Measurements from ENCODE around the gene ZNF346. TPM values are rescaled to one million over a fixed set of nuclear protein-coding genes. Genes with fewer than 3 reads are reported as not detected.

The ZNF346 gene
- total and polyA plus RNA-seq, 3 experiments from 2014 or later = 16.8 to 22.0 (median 19.5) TPM

GRCh38 chr5:177029498-177029897 lies 7.0 kb downstream of the ZNF346 start:
- Mint-ChIP-seq H3K4me1 (peaks cover 24 to 38% (median 32%) of the 10 kb centered on the region in 3 donors), H3K36me3 (peaks cover 12 to 46% (median 21%) of the 10 kb centered on the region in 3 donors), H3K9me3 (peaks cover 0 to 6% (median 4%) of the 10 kb centered on the region in 5 donors), H3K4me3 (no peak overlapping the region), H3K27ac (no peak overlapping the region), H3K27me3 (no peaks in the 10 kb centered on the region)
- Histone ChIP-seq H3K4me3 (ENCODE audit: low read length) (no peak overlapping the region), H3K27me3 (ENCODE audit: insufficient read depth, low read length, poor library complexity, severe bottlenecking) (no peaks in the 10 kb centered on the region), H3K27ac (ENCODE audit: low read depth, low read length) (no peak overlapping the region), H3K9me3 (ENCODE audit: low read length) (no peaks in the 10 kb centered on the region), H3K36me3 (ENCODE audit: insufficient read depth, low read length) (no peaks in the 10 kb centered on the region), H3K4me1 (ENCODE audit: insufficient read depth, low read length) (peaks cover 4% of the 10 kb centered on the region)
- ChIA-PET CTCF (no interaction called here), POLR2A (no interaction called here)
- DNase-seq = no peak

GRCh38 chr5:177035976-177036375 lies 13.5 kb downstream of the ZNF346 start:
- peaks cover 22 to 28% (median 24%) of the 10 kb centered on the region in 3 donors for H3K4me1 Mint-ChIP-seq
- peak overlapping the region in 1 of 7 donors; percentile 8 for H3K4me3 Mint-ChIP-seq
- H3K36me3 Mint-ChIP-seq = peaks cover 8 to 38% (median 15%) of the 10 kb centered on the region in 3 donors
- H3K27me3 Mint-ChIP-seq = no peaks in the 10 kb centered on the region
- Histone ChIP-seq H3K4me1 (ENCODE audit: insufficient read depth, low read length) (no peaks in the 10 kb centered on the region), H3K27ac (ENCODE audit: low read depth, low read length) (no peak overlapping the region), H3K9me3 (ENCODE audit: low read length) (no peaks in the 10 kb centered on the region), H3K36me3 (ENCODE audit: insufficient read depth, low read length) (peaks cover under 1% of the 10 kb centered on the region), H3K27me3 (ENCODE audit: insufficient read depth, low read length, poor library complexity, severe bottlenecking) (no peaks in the 10 kb centered on the region), H3K4me3 (ENCODE audit: low read length) (no peak overlapping the region)
- H3K27ac Mint-ChIP-seq = peak overlapping the region in 1 of 8 donors; percentile 82
- ChIA-PET POLR2A (no interaction called here), CTCF (interaction anchor here (1.6 kb wide), 1 partner anchor 9 kb away, joined by 3 read pairs; no protein-coding TSS in a partner anchor)
- H3K9me3 Mint-ChIP-seq = peaks cover 0 to 6% (median 4%) of the 10 kb centered on the region in 5 donors
- DNase-seq = no peak

GRCh38 chr5:177036443-177036842 lies 13.9 kb downstream of the ZNF346 start:
- H3K27me3 ChIP-seq (ENCODE audit: insufficient read depth, low read length, poor library complexity, severe bottlenecking) = no peaks in the 10 kb centered on the region
- peaks cover 5% of the 10 kb centered on the region for H3K36me3 ChIP-seq (ENCODE audit: insufficient read depth, low read length)
- Mint-ChIP-seq H3K27ac (peak overlapping the region in 1 of 8 donors; percentile 72), H3K27me3 (no peaks in the 10 kb centered on the region), H3K4me3 (no peak overlapping the region), H3K9me3 (peaks cover 0 to 3% (median 2%) of the 10 kb centered on the region in 5 donors), H3K4me1 (peaks cover 20 to 26% (median 21%) of the 10 kb centered on the region in 3 donors), H3K36me3 (peaks cover 3 to 40% (median 16%) of the 10 kb centered on the region in 3 donors)
- CTCF ChIA-PET = interaction anchor here (1.6 kb wide), 1 partner anchor 9 kb away, joined by 3 read pairs; no protein-coding TSS in a partner anchor
- no peaks in the 10 kb centered on the region for H3K4me1 ChIP-seq (ENCODE audit: insufficient read depth, low read length)
- no peak for DNase-seq
- no peak overlapping the region for H3K4me3 ChIP-seq (ENCODE audit: low read length)
- POLR2A ChIA-PET = no interaction called here
- H3K27ac ChIP-seq (ENCODE audit: low read depth, low read length) = no peak overlapping the region
- H3K9me3 ChIP-seq (ENCODE audit: low read length) = no peaks in the 10 kb centered on the region

GRCh38 chr5:177036921-177037320 lies 14.4 kb downstream of the ZNF346 start:
- POLR2A ChIA-PET = no interaction called here
- H3K27me3 ChIP-seq (ENCODE audit: insufficient read depth, low read length, poor library complexity, severe bottlenecking) = no peaks in the 10 kb centered on the region
- H3K27ac ChIP-seq (ENCODE audit: low read depth, low read length) = no peak overlapping the region
- CTCF ChIA-PET = interaction anchor here (1.6 kb wide), 1 partner anchor 10 kb away, joined by 3 read pairs; no protein-coding TSS in a partner anchor
- peaks cover 8% of the 10 kb centered on the region for H3K36me3 ChIP-seq (ENCODE audit: insufficient read depth, low read length)
- Mint-ChIP-seq H3K4me3 (no peak overlapping the region), H3K36me3 (peaks cover 0 to 41% (median 17%) of the 10 kb centered on the region in 3 donors), H3K4me1 (peaks cover 17 to 22% (median 17%) of the 10 kb centered on the region in 3 donors), H3K27ac (no peak overlapping the region), H3K27me3 (no peaks in the 10 kb centered on the region), H3K9me3 (no peaks in the 10 kb centered on the region)
- H3K4me3 ChIP-seq (ENCODE audit: low read length) = no peak overlapping the region
- no peak for DNase-seq
- no peaks in the 10 kb centered on the region for H3K4me1 ChIP-seq (ENCODE audit: insufficient read depth, low read length)
- no peaks in the 10 kb centered on the region for H3K9me3 ChIP-seq (ENCODE audit: low read length)

- no peak for DNase-seq
- H3K36me3 ChIP-seq (ENCODE audit: insufficient read depth, low read length) = peaks cover 18% of the 10 kb centered on the region
- H3K27ac ChIP-seq (ENCODE audit: low read depth, low read length) = no peak overlapping the region
- Mint-ChIP-seq H3K4me3 (no peak overlapping the region), H3K27ac (peak overlapping the region in 2 of 8 donors; percentile 76 to 89), H3K9me3 (no peaks in the 10 kb centered on the region), H3K36me3 (peaks cover 4 to 61% (median 23%) of the 10 kb centered on the region in 3 donors), H3K4me1 (peaks cover 6 to 9% (median 8%) of the 10 kb centered on the region in 3 donors), H3K27me3 (no peaks in the 10 kb centered on the region)
- H3K4me1 ChIP-seq (ENCODE audit: insufficient read depth, low read length) = no peaks in the 10 kb centered on the region
- CTCF ChIA-PET = no interaction called here
- no peaks in the 10 kb centered on the region for H3K27me3 ChIP-seq (ENCODE audit: insufficient read depth, low read length, poor library complexity, severe bottlenecking)
- H3K9me3 ChIP-seq (ENCODE audit: low read length) = no peaks in the 10 kb centered on the region
- no peak overlapping the region for H3K4me3 ChIP-seq (ENCODE audit: low read length)
- POLR2A ChIA-PET = no interaction called here
Measured at GRCh38 chr5:177040814-177041420, 18.4 kb downstream of the ZNF346 start.

GRCh38 chr5:177041936-177042335 lies 19.4 kb downstream of the ZNF346 start:
- Mint-ChIP-seq H3K4me3 (no peak overlapping the region), H3K27me3 (no peaks in the 10 kb centered on the region), H3K4me1 (no peaks in the 10 kb centered on the region), H3K36me3 (peaks cover 4 to 59% (median 20%) of the 10 kb centered on the region in 3 donors), H3K9me3 (no peaks in the 10 kb centered on the region), H3K27ac (peak overlapping the region in 1 of 8 donors; percentile 58)
- Histone ChIP-seq H3K9me3 (ENCODE audit: low read length) (no peaks in the 10 kb centered on the region), H3K4me1 (ENCODE audit: insufficient read depth, low read length) (no peaks in the 10 kb centered on the region), H3K27me3 (ENCODE audit: insufficient read depth, low read length, poor library complexity, severe bottlenecking) (no peaks in the 10 kb centered on the region), H3K27ac (ENCODE audit: low read depth, low read length) (no peak overlapping the region), H3K4me3 (ENCODE audit: low read length) (no peak overlapping the region), H3K36me3 (ENCODE audit: insufficient read depth, low read length) (peaks cover 18% of the 10 kb centered on the region)
- DNase-seq = no peak
- ChIA-PET CTCF (no interaction called here), POLR2A (no interaction called here)

GRCh38 chr5:177043114-177043513 lies 20.6 kb downstream of the ZNF346 start:
- Mint-ChIP-seq H3K36me3 (peaks cover 8 to 69% (median 25%) of the 10 kb centered on the region in 3 donors), H3K4me3 (no peak overlapping the region), H3K4me1 (no peaks in the 10 kb centered on the region), H3K27me3 (no peaks in the 10 kb centered on the region), H3K27ac (no peak overlapping the region), H3K9me3 (no peaks in the 10 kb centered on the region)
- Histone ChIP-seq H3K4me1 (ENCODE audit: insufficient read depth, low read length) (no peaks in the 10 kb centered on the region), H3K9me3 (ENCODE audit: low read length) (no peaks in the 10 kb centered on the region), H3K27ac (ENCODE audit: low read depth, low read length) (no peak overlapping the region), H3K36me3 (ENCODE audit: insufficient read depth, low read length) (peaks cover 18% of the 10 kb centered on the region), H3K27me3 (ENCODE audit: insufficient read depth, low read length, poor library complexity, severe bottlenecking) (no peaks in the 10 kb centered on the region), H3K4me3 (ENCODE audit: low read length) (no peak overlapping the region)
- DNase-seq = no peak
- ChIA-PET CTCF (no interaction called here), POLR2A (no interaction called here)

- peaks cover 18% of the 10 kb centered on the region for H3K36me3 ChIP-seq (ENCODE audit: insufficient read depth, low read length)
Measured at GRCh38 chr5:177043958-177044357, 21.5 kb downstream of the ZNF346 start.

More at GRCh38 chr5:177043958-177044357, 21.5 kb downstream of the ZNF346 start:
- peak overlapping the region in 5 of 8 donors; percentile 14 to 75 (median 33) for H3K27ac Mint-ChIP-seq
- Histone ChIP-seq H3K27me3 (ENCODE audit: insufficient read depth, low read length, poor library complexity, severe bottlenecking) (no peaks in the 10 kb centered on the region), H3K4me3 (ENCODE audit: low read length) (no peak overlapping the region), H3K27ac (ENCODE audit: low read depth, low read length) (no peak overlapping the region), H3K9me3 (ENCODE audit: low read length) (no peaks in the 10 kb centered on the region), H3K4me1 (ENCODE audit: insufficient read depth, low read length) (no peaks in the 10 kb centered on the region)
- H3K9me3 Mint-ChIP-seq = no peaks in the 10 kb centered on the region
- peaks cover 8 to 76% (median 25%) of the 10 kb centered on the region in 3 donors for H3K36me3 Mint-ChIP-seq
- DNase-seq = no peak
- ChIA-PET POLR2A (no interaction called here), CTCF (no interaction called here)
- H3K27me3 Mint-ChIP-seq = no peaks in the 10 kb centered on the region
- no peak overlapping the region for H3K4me3 Mint-ChIP-seq
- H3K4me1 Mint-ChIP-seq = no peaks in the 10 kb centered on the region

Data from CD8-positive, alpha-beta memory T cell (primary cell).